ENCODE data around the gene CCL20. TPM values are rescaled to one million over a fixed set of nuclear protein-coding genes. Genes with fewer than 3 reads are reported as not detected.
"Not testable (repeated sequence)": the region's sequence is repeated elsewhere in the genome, so short reads cannot be mapped to it uniquely, and the experiment has no call there.

Gene CCL20
- polyA plus RNA-seq, 6 donors from 2014 or later: 0.94 TPM; not detected in 5

DNA sequence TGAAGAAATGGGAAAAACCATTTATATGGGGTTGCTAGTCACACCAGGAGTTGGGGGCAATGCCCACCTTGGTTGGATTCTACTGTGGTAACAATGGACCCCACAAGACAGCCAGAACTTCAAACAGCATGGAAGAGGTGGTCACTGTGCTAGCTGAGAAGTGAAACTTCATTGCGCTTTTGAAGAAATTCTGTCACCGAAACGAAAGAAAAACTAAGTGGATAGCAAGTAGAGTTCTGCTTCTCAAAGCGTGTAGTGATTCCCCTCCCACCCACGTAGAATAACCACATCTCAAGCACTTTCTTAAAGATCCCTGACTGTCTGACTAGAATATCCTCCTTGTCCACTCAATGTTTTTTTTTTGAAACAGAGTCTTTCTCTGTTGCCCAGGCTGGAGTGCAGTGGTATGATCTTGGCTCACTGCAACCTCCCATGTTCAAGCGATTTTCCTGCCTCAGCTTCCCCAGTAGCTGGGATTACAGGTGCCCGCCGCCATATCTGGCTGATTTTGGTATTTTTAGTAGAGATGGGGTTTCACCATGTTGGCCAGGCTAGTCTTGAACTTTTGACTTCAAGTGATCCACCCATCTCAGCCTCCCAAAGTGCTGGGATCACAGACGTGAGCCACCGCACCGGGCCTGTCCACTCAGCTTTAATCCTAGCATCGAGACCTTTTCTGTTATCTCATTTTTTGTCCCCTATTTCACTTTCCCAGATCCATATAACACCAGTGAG is 30.1 kb upstream of the CCL20 start:
- H3K4me3 Mint-ChIP-seq: peak overlapping the region; percentile 62 to 92 (median 82)
- DNase-seq (peak; percentile 17), ATAC-seq (ENCODE audit: low read depth in 2 of 2) (peak; percentile 92 to 93)
- no peaks in the 10 kb centered on the region for H3K36me3 Mint-ChIP-seq
- H3K4me1 Mint-ChIP-seq: peaks cover 3 to 14% (median 9%) of the 10 kb centered on the region in 3 donors
- peaks cover 5 to 19% (median 19%) of the 10 kb centered on the region in 3 donors for H3K27me3 Mint-ChIP-seq
- H3K9me3 Mint-ChIP-seq: peaks cover 0 to 5% (median 0%) of the 10 kb centered on the region in 7 donors
- H3K27ac Mint-ChIP-seq: peak overlapping the region in 5 of 6 donors; percentile 60 to 96 (median 88)

- Mint-ChIP-seq H3K27ac (no peak overlapping the region), H3K4me3 (no peak overlapping the region), H3K9me3 (peaks cover 0 to 5% (median 0%) of the 10 kb centered on the region in 7 donors), H3K36me3 (no peaks in the 10 kb centered on the region), H3K27me3 (peaks cover 0 to 14% (median 11%) of the 10 kb centered on the region in 3 donors), H3K4me1 (peaks cover 3 to 14% (median 9%) of the 10 kb centered on the region in 3 donors)
- DNase-seq: no peak
- ATAC-seq (ENCODE audit: low read depth in 2 of 2): no peak
Measured at GRCh38 chr2:227785293-227785692, 28.3 kb upstream of the CCL20 start.

GRCh38 chr2:227788561-227789018 is 25.1 kb upstream of the CCL20 start:
- Mint-ChIP-seq H3K27me3 (peaks cover 8 to 18% (median 14%) of the 10 kb centered on the region in 3 donors), H3K27ac (peak overlapping the region in 1 of 6 donors; percentile 85)

DNA sequence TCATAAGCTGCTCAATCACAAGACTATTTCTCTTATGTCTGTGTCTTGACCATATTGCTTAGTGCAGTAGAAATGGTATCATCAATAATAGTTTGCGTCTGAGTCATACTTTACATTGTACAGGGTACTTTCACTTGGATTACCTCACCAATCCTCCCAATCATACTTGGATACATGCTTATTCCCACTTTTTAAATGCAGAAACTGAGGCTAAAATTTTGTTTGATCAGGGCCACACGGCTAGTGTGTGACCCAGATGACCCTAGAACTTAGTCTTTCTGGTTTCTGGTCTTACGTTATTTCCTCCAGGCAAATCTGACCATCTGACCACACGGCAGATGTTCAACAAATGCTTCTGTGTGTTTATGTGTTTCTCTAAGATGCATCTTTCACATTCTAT is 23.8 kb upstream of the CCL20 start:
- Mint-ChIP-seq H3K9me3 (peaks cover 0 to 3% (median 0%) of the 10 kb centered on the region in 7 donors), H3K27me3 (peaks cover 10 to 18% (median 14%) of the 10 kb centered on the region in 3 donors), H3K4me3 (no peak overlapping the region), H3K36me3 (no peaks in the 10 kb centered on the region), H3K27ac (no peak overlapping the region), H3K4me1 (no peaks in the 10 kb centered on the region)
- DNase-seq (no peak), ATAC-seq (ENCODE audit: low read depth in 2 of 2) (no peak)

More at GRCh38 chr2:227788561-227789018, 25.1 kb upstream of the CCL20 start:
- ATAC-seq (ENCODE audit: low read depth in 2 of 2) (no peak), DNase-seq (no peak)
- Mint-ChIP-seq H3K4me1 (peaks cover 3 to 5% (median 5%) of the 10 kb centered on the region in 3 donors), H3K9me3 (peaks cover 0 to 5% (median 0%) of the 10 kb centered on the region in 7 donors), H3K4me3 (no peak overlapping the region), H3K36me3 (no peaks in the 10 kb centered on the region)

GRCh38 chr2:227793148-227793712 is 20.4 kb upstream of the CCL20 start:
- Mint-ChIP-seq H3K4me3 (no peak overlapping the region), H3K4me1 (no peaks in the 10 kb centered on the region), H3K9me3 (peaks cover 0 to 2% (median 0%) of the 10 kb centered on the region in 7 donors), H3K36me3 (no peaks in the 10 kb centered on the region), H3K27me3 (peaks cover 4 to 13% (median 6%) of the 10 kb centered on the region in 3 donors), H3K27ac (no peak overlapping the region)
- ATAC-seq (ENCODE audit: low read depth in 2 of 2) (no peak), DNase-seq (no peak)

GRCh38 chr2:227796045-227796711 is 17.5 kb upstream of the CCL20 start:
- ATAC-seq (ENCODE audit: low read depth in 2 of 2) (no peak), DNase-seq (no peak)
- H3K4me3 Mint-ChIP-seq: no peak overlapping the region
- no peaks in the 10 kb centered on the region for H3K36me3 Mint-ChIP-seq
- H3K4me1 Mint-ChIP-seq: no peaks in the 10 kb centered on the region
- H3K27ac Mint-ChIP-seq: no peak overlapping the region
- no peaks in the 10 kb centered on the region for H3K9me3 Mint-ChIP-seq
- H3K27me3 Mint-ChIP-seq: peaks cover 6 to 21% (median 7%) of the 10 kb centered on the region in 3 donors

DNA sequence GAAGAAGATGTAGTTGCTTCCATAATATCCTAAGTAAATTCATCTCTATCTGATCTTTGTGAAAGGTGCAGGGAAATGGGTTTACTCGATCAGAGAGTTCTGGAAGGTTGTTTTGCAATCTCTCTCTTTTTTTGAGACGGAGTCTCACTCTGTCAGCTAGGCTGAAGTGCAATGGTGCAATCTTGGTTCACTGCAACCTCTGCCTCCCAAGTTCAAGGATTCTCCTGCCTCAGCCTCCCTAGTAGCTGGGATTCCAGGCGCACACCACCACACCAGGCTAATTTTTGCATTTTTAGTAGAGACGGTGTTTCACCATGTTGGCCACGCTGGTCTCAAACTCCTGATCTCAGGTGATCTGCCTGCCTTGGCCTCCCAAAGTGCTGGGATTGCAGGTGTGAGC is 16.9 kb upstream of the CCL20 start:
- H3K9me3 Mint-ChIP-seq; H3K27ac Mint-ChIP-seq; H3K4me1 Mint-ChIP-seq; H3K36me3 Mint-ChIP-seq; H3K4me3 Mint-ChIP-seq; ATAC-seq (ENCODE audit: low read depth in 2 of 2); DNase-seq: not testable (repeated sequence)
- peaks cover 6 to 21% (median 7%) of the 10 kb centered on the region in 3 donors for H3K27me3 Mint-ChIP-seq

GRCh38 chr2:227799202-227799601 is 14.4 kb upstream of the CCL20 start:
- ATAC-seq (ENCODE audit: low read depth in 2 of 2) (no peak), DNase-seq (no peak)
- H3K4me3 Mint-ChIP-seq: no peak overlapping the region
- no peak overlapping the region for H3K27ac Mint-ChIP-seq
- H3K4me1 Mint-ChIP-seq: no peaks in the 10 kb centered on the region
- peaks cover 0 to 14% (median 7%) of the 10 kb centered on the region in 3 donors for H3K27me3 Mint-ChIP-seq
- H3K9me3 Mint-ChIP-seq: no peaks in the 10 kb centered on the region
- no peaks in the 10 kb centered on the region for H3K36me3 Mint-ChIP-seq

DNA sequence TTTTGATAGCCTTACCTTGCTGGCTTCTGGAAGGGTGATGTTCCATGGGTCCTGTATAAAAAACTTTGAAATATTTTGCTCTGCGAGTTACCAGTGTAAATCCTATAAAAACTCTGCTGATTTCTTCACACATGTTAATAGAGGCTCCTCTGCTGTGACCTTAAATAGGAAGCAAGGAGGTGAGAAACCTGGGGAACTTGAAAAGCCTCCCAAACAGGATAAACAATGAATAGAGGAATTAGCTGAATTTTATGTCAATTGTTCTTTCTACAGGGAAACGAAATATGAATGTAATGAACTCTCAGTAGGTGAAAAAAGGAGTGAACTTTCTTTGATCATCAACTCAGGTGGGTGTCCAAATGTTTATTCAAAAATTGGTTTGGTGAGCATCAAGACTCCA is 10.8 kb upstream of the CCL20 start:
- Mint-ChIP-seq H3K9me3 (peaks cover 0 to 2% (median 0%) of the 10 kb centered on the region in 7 donors), H3K27ac (no peak overlapping the region), H3K4me1 (peaks cover 0 to 14% (median 8%) of the 10 kb centered on the region in 3 donors), H3K27me3 (peaks cover 0 to 17% (median 12%) of the 10 kb centered on the region in 3 donors), H3K4me3 (no peak overlapping the region), H3K36me3 (no peaks in the 10 kb centered on the region)
- ATAC-seq (ENCODE audit: low read depth in 2 of 2) (no peak), DNase-seq (no peak)

DNA sequence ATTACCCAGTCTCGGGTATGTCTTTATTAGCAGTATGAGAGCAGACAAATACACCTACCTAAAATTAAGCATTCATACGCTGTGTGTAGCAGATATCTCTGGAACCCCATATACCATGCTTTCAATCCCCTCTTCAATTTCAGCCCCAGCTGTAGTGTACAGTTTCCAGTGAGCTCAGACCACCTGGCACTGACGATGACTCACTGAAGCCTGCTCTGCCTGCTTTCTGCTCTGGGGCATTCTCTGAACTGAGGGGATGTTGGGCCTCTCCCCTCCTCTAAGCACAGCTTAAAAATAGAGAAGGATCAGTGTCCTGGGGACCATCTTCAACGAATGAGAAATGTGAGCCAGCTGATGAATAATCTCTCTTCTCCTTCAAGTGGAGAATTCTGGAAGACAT is 8.7 kb upstream of the CCL20 start:
- peak overlapping the region in 2 of 6 donors; percentile 16 to 24 for H3K27ac Mint-ChIP-seq
- no peaks in the 10 kb centered on the region for H3K36me3 Mint-ChIP-seq
- H3K9me3 Mint-ChIP-seq: peaks cover 0 to 2% (median 0%) of the 10 kb centered on the region in 7 donors
- peaks cover 0 to 17% (median 15%) of the 10 kb centered on the region in 3 donors for H3K27me3 Mint-ChIP-seq
- no peak for DNase-seq
- H3K4me3 Mint-ChIP-seq: no peak overlapping the region
- ATAC-seq (ENCODE audit: low read depth in 2 of 2): no peak
- H3K4me1 Mint-ChIP-seq: peaks cover 0 to 14% (median 8%) of the 10 kb centered on the region in 3 donors

DNA sequence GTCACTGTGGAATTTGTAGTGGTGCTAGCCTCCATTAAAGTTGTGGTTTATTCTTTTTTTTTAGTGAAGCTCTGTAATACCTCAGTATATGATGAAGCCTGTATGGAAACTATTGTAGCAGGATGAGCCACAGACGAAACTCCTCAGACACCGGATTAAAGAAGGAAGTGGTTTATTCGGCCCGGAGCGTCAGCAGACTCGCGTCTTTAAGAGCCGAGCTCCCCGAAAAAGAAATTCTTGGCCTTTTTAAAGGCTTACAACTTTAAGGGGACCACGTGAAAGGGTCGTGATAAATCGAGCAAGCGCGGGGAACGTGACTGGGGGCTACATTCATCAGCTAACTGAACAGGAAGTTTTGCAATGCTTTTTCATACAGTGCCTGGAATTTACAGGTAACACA is 8.1 kb upstream of the CCL20 start:
- ATAC-seq (ENCODE audit: low read depth in 2 of 2) (peak; percentile 53 to 76), DNase-seq (no peak)
- Mint-ChIP-seq H3K27ac (peak overlapping the region in 5 of 6 donors; percentile 5 to 89 (median 24)), H3K9me3 (peaks cover 0 to 2% (median 0%) of the 10 kb centered on the region in 7 donors), H3K36me3 (no peaks in the 10 kb centered on the region), H3K27me3 (peaks cover 0 to 15% (median 13%) of the 10 kb centered on the region in 3 donors), H3K4me1 (peaks cover 0 to 14% (median 8%) of the 10 kb centered on the region in 3 donors), H3K4me3 (peak overlapping the region in 6 of 8 donors; percentile 20 to 77 (median 66))

DNA sequence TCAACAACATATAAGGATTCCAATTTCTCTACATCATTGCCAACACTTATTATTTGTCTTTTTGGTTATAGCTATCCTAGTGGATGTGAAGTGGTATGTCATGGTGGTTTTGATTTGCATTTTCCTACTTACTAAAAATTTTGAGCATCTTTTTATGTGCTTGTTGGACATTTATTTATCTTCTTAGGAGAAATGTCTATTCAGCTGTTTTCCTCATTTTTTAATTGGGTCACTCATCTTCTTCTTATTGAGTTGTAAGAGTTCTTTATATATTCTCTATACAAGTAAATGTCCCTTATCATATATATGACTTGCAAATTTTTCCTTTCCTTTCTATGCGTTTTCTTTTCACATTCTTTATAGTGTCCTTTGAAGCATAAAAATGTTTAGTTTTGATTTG is 4.7 kb upstream of the CCL20 start:
- H3K36me3 Mint-ChIP-seq: no peaks in the 10 kb centered on the region
- H3K9me3 Mint-ChIP-seq: peaks cover 0 to 3% (median 0%) of the 10 kb centered on the region in 7 donors
- no peak overlapping the region for H3K4me3 Mint-ChIP-seq
- H3K27me3 Mint-ChIP-seq: peaks cover 5 to 20% (median 19%) of the 10 kb centered on the region in 3 donors
- ATAC-seq (ENCODE audit: low read depth in 2 of 2) (no peak), DNase-seq (no peak)
- H3K4me1 Mint-ChIP-seq: peaks cover 0 to 14% (median 8%) of the 10 kb centered on the region in 3 donors
- H3K27ac Mint-ChIP-seq: no peak overlapping the region

- no peak overlapping the region for H3K4me3 Mint-ChIP-seq
- no peak for DNase-seq
- peaks cover 0 to 4% (median 0%) of the 10 kb centered on the region in 7 donors for H3K9me3 Mint-ChIP-seq
- no peaks in the 10 kb centered on the region for H3K4me1 Mint-ChIP-seq
- H3K27me3 Mint-ChIP-seq: peaks cover 8 to 21% (median 14%) of the 10 kb centered on the region in 3 donors
- ATAC-seq (ENCODE audit: low read depth in 2 of 2): no peak
- no peaks in the 10 kb centered on the region for H3K36me3 Mint-ChIP-seq
- H3K27ac Mint-ChIP-seq: no peak overlapping the region
Measured at GRCh38 chr2:227812001-227812400, 1.6 kb upstream of the CCL20 start.
